Endothelial cell of umbilical vein (primary cell): ENCODE data around the gene RNF113B. TPM values are rescaled to one million over a fixed set of nuclear protein-coding genes. Genes with fewer than 3 reads are reported as not detected.

Source experiments
- BruUV-seq: library from RNA; stranded (reverse); fragments of 400-500 nt; replicated peaks from 2 replicates; lab custom pipeline; 2021; lab: Mats Ljungman, UMichigan
- CTCF ChIA-PET: fragments of 300-600, 350-600 bp; sonication (Branson Sonifier 250); formaldehyde crosslinking; loops from one replicate; lab custom pipeline; 2021; ENCODE audit warnings: antibody characterized with exemption, inconsistent platforms; lab: Charles Lee
- POLR2A ChIA-PET: fragments of 300-600, 350-600 bp; sonication (Branson Sonifier 250); formaldehyde crosslinking; loops from one replicate; lab custom pipeline; 2021; ENCODE audit warnings: antibody characterized with exemption, inconsistent platforms; lab: Charles Lee
- DNase-seq: peaks from one replicate; pipeline ENCODE4 v3.0.0-alpha.2; 2011; ENCODE audit warnings: low read depth, low spot score
- FAIRE-seq: peaks from 2 replicates; lab custom pipeline; 2011; peaks lifted over from hg19 to GRCh38; lab: Jason Lieb, UNC
- H2AFZ ChIP-seq: 2 replicates; pipeline ENCODE4 v1.6.0; 2012; ENCODE audit warnings: low read depth, low read length, control low read depth, inconsistent platforms
- H3K27ac ChIP-seq: 2 replicates; pipeline ENCODE4 v1.5.1; 2011; ENCODE audit warnings: low read depth, mild to moderate bottlenecking, control low read depth, low read length, moderate library complexity; ENCODE audit not compliant: insufficient read depth
- H3K27me3 ChIP-seq, 2 experiments: 2 replicates each; pipeline versions ENCODE4 v1.6.0 to v1.6.1; 2011; ENCODE audit warnings: low read length in 2 of 2, mixed read lengths in 1 of 2; ENCODE audit not compliant: control insufficient read depth in 2 of 2, insufficient read depth in 2 of 2
- H3K36me3 ChIP-seq, 2 experiments: 2 replicates in 1 of 2; 3 replicates in 1 of 2; pipeline ENCODE4 v1.5.1; 2011; ENCODE audit warnings: low read length in 2 of 2, mild to moderate bottlenecking in 1 of 2, moderate library complexity in 1 of 2; ENCODE audit not compliant: control insufficient read depth in 2 of 2, insufficient read depth in 2 of 2; ENCODE audit errors: extremely low read depth in 1 of 2
- H3K4me1 ChIP-seq: 3 replicates; pipeline ENCODE4 v1.5.1; 2011; ENCODE audit warnings: mild to moderate bottlenecking, low read length; ENCODE audit not compliant: control insufficient read depth, insufficient read depth; ENCODE audit errors: extremely low read depth
- H3K4me2 ChIP-seq: 2 replicates; pipeline ENCODE4 v1.6.1; 2011; ENCODE audit warnings: low read length, control low read depth, mixed read lengths; ENCODE audit not compliant: insufficient read depth
- H3K4me3 ChIP-seq, 3 experiments: fragments of 200-600 bp in 1 of 3; sonication (generic), shearing (Covaris generic) in 1 of 3; replicated peaks in 1 of 3; 2 replicates each; pipeline ENCODE4 v1.5.1; 2011 to 2016; ENCODE audit warnings: control low read depth in 3 of 3, low read length in 3 of 3, mild to moderate bottlenecking in 2 of 3, inconsistent platforms in 1 of 3, low read depth in 1 of 3, moderate library complexity in 1 of 3; ENCODE audit not compliant: insufficient read depth in 1 of 3
- H3K79me2 ChIP-seq: 2 replicates; pipeline ENCODE4 v1.6.0; 2012; ENCODE audit warnings: low read length, inconsistent platforms; ENCODE audit not compliant: control insufficient read depth, insufficient read depth
- H3K9ac ChIP-seq: replicated peaks from 2 replicates; pipeline ENCODE3; 2011; ENCODE audit warnings: low read length, control low read depth; ENCODE audit not compliant: insufficient read depth; ENCODE audit errors: extremely low read depth
- H3K9me1 ChIP-seq: replicated peaks from 3 replicates; pipeline ENCODE4 v1.6.0; 2011; ENCODE audit warnings: mild to moderate bottlenecking, low read length; ENCODE audit not compliant: control insufficient read depth, insufficient read depth; ENCODE audit errors: extremely low read depth
- H3K9me3 ChIP-seq: replicated peaks from 2 replicates; pipeline ENCODE4 v1.5.1; 2012; ENCODE audit warnings: low read length, inconsistent platforms; ENCODE audit not compliant: control insufficient read depth, insufficient read depth
- H4K20me1 ChIP-seq: replicated peaks from 2 replicates; pipeline ENCODE3; 2011; ENCODE audit warnings: mild to moderate bottlenecking, low read length; ENCODE audit not compliant: control insufficient read depth, insufficient read depth; ENCODE audit errors: extremely low read depth
- CTCF ChIP-seq, 2 donors: IDR thresholded peaks; 1 replicate in 1 of 2; 2 replicates in 1 of 2; pipeline ENCODE4 v1.5.1; 2011; ENCODE audit warnings: low read length in 2 of 2, mild to moderate bottlenecking in 2 of 2, moderate library complexity in 2 of 2, control low read depth in 1 of 2, inconsistent platforms in 1 of 2, low read depth in 1 of 2; ENCODE audit not compliant: insufficient read depth in 1 of 2; ENCODE audit errors: extremely low read depth in 1 of 2
- EZH2 ChIP-seq: IDR thresholded peaks from 2 replicates; pipeline ENCODE4 v1.6.1; 2012; ENCODE audit warnings: borderline replicate concordance, low read depth, mild to moderate bottlenecking, moderate library complexity, low read length, inconsistent platforms; ENCODE audit not compliant: severe bottlenecking
- FOS ChIP-seq: IDR thresholded peaks from 2 replicates; pipeline ENCODE4 v1.6.1; 2011; ENCODE audit warnings: mild to moderate bottlenecking, low read length, moderate library complexity, borderline replicate concordance; ENCODE audit not compliant: insufficient read depth
- GATA2 ChIP-seq: IDR thresholded peaks from 2 replicates; pipeline ENCODE4 v1.7.0; 2011; ENCODE audit warnings: low read depth, mild to moderate bottlenecking, moderate library complexity, mixed read lengths, low read length; ENCODE audit not compliant: insufficient read length, insufficient read depth
- JUN ChIP-seq: IDR thresholded peaks from 2 replicates; pipeline ENCODE4 v1.6.1; 2011; ENCODE audit warnings: borderline replicate concordance, low read depth; ENCODE audit not compliant: insufficient read length, insufficient read depth
- MAX ChIP-seq: IDR thresholded peaks from 2 replicates; pipeline ENCODE4 v1.6.1; 2011; ENCODE audit not compliant: insufficient read depth, insufficient read length
- MYC ChIP-seq: IDR thresholded peaks from one replicate; pipeline ENCODE4 v1.6.1; 2011; ENCODE audit warnings: mild to moderate bottlenecking, low read depth, low read length
- POLR2A ChIP-seq: IDR thresholded peaks from 2 replicates; pipeline ENCODE4 v1.6.1; 2012; ENCODE audit warnings: low read depth, mild to moderate bottlenecking, control low read depth, low read length
- POLR2AphosphoS5 ChIP-seq: IDR thresholded peaks from 2 replicates; pipeline ENCODE4 v1.6.1; 2012; ENCODE audit warnings: low read depth, mild to moderate bottlenecking, control low read depth, low read length, moderate library complexity; ENCODE audit not compliant: insufficient read depth
- dilution Hi-C: fragments of 300-500 bp; cut with MboI; formaldehyde crosslinking; loops from one replicate; pipeline ENCODE4 v1.15.0; 2019; ENCODE audit warnings: low sequenced_read_pairs; ENCODE audit not compliant: extremely low pct_ligation_motif_present
- intact Hi-C: fragments of 100-400 bp; cut with micrococcal nuclease; formaldehyde crosslinking; loops from one replicate; pipeline ENCODE4 v1.10.0; 2022
- polyA plus RNA-seq, 4 experiments: library from polyadenylated mRNA; depleted of rRNA in 3 of 4; stranded (reverse) in 3 of 4; unstranded in 1 of 4; fragments of >200 nt; gene quantifications; 2 replicates each; pipeline versions ENCODE4 v1.2.1 to v1.2.3, GENCODE V29; 2011 to 2012; ENCODE audit warnings: missing spikeins in 1 of 4
- total RNA-seq: library from RNA; stranded (reverse); gene quantifications from 2 replicates; pipeline ENCODE4 v1.2.3, GENCODE V29; 2021

Gene RNF113B
- total and polyA plus RNA-seq, 2 donors (not counting 3 experiments of a cell fraction or from before 2014, with no cell fraction given) = not detected

- no peak overlapping the region for H3K9ac ChIP-seq
- H3K9me1 ChIP-seq = no peaks in the 10 kb centered on the region
- H3K4me2 ChIP-seq = no peak overlapping the region
- H3K36me3 ChIP-seq = no peaks in the 10 kb centered on the region
- no peaks in the 10 kb centered on the region for H3K79me2 ChIP-seq
- DNase-seq (no peak), FAIRE-seq (no peak)
- peaks cover 5% of the 10 kb centered on the region for H3K4me1 ChIP-seq
- TF ChIP-seq GATA2 = no peak
- TF ChIP-seq EZH2 = no peak
- no peak for TF ChIP-seq MYC
- H3K27me3 ChIP-seq = no peaks in the 10 kb centered on the region
- H2AFZ ChIP-seq = no peak overlapping the region
- H3K27ac ChIP-seq = no peak overlapping the region
- ChIA-PET POLR2A (no interaction called here), CTCF (no interaction called here)
- intact Hi-C loops = no loop called here
- dilution Hi-C loops = no loop called here
- H3K9me3 ChIP-seq = no peaks in the 10 kb centered on the region
- no peak overlapping the region for H3K4me3 ChIP-seq
- H4K20me1 ChIP-seq = no peaks in the 10 kb centered on the region
- BruUV-seq = no TSS peak
Measured at GRCh38 chr13:98208606-98209005, 31.5 kb upstream of the RNF113B start.

- Histone ChIP-seq H3K4me2 (no peak overlapping the region), H4K20me1 (no peaks in the 10 kb centered on the region), H2AFZ (no peak overlapping the region), H3K9me3 (no peaks in the 10 kb centered on the region), H3K27ac (no peak overlapping the region), H3K36me3 (no peaks in the 10 kb centered on the region), H3K4me3 (no peak overlapping the region), H3K9ac (no peak overlapping the region), H3K4me1 (peaks cover 5% of the 10 kb centered on the region), H3K79me2 (peaks cover 1% of the 10 kb centered on the region), H3K9me1 (no peaks in the 10 kb centered on the region), H3K27me3 (no peaks in the 10 kb centered on the region)
- intact Hi-C loops (no loop called here), dilution Hi-C loops (no loop called here)
- FAIRE-seq (no peak), DNase-seq (no peak)
- CTCF ChIA-PET = no interaction called here
- POLR2A ChIA-PET = no interaction called here
- no peak for TF ChIP-seq EZH2
- no peak for TF ChIP-seq JUN
- no peak for TF ChIP-seq MAX
- TF ChIP-seq GATA2 = no peak
- TF ChIP-seq POLR2AphosphoS5 = no peak
- TF ChIP-seq FOS = no peak
- TF ChIP-seq CTCF (IDR thresholded peaks at IDR 0.05; ENCODE audit: extremely low read depth in 1 of 2, insufficient read depth in 1 of 2, low read depth in 1 of 2, low read length in 2 of 2) = no peak
- no peak for TF ChIP-seq MYC
- no peak for TF ChIP-seq POLR2A
- no TSS peak for BruUV-seq
Measured at GRCh38 chr13:98207416-98207815, 30.3 kb upstream of the RNF113B start.
